ENCODE data around the gene LYL1. TPM values are rescaled to one million over a fixed set of nuclear protein-coding genes. Genes with fewer than 3 reads are reported as not detected.
A peak's percentile ranks its signal among the peaks of the same experiment; 100 is the strongest.

LYL1 gene
- total and polyA plus RNA-seq, 9 of the 15 experiments (the other 6 are each of a cell fraction or from before 2014, with no cell fraction given), result 1.3 to 266 (median 34.0) TPM

- H3K4me1 ChIP-seq (replicated peaks in 1 of 2; ENCODE audit: control insufficient read depth in 2 of 2, insufficient read depth in 2 of 2, low read length in 2 of 2), result peaks cover 34 to 76% of the 10 kb centered on the region in 2 experiments
- ATAC-seq (no peak), FAIRE-seq (no peak), DNase-seq (ENCODE audit: extremely low read depth in 1 of 4, low spot score in 3 of 4) (no peak)
- BruUV-seq (replicated peaks), result no TSS peak
- no peak overlapping the region for H3K4me3 ChIP-seq
- no peaks in the 10 kb centered on the region for H3K9me1 ChIP-seq (ENCODE audit: control insufficient read depth, insufficient read depth, low read length)
- H3K27ac ChIP-seq (ENCODE audit: extremely low read depth, low read depth, low read length), result no peak overlapping the region; the same call in 2 of the 3 replicates
- intact Hi-C loops (cut with micrococcal nuclease) (no loop called here), in situ Hi-C loops (cut with MboI) (no loop called here)
- ChIA-PET CTCF (ENCODE audit: low intra/inter-chr PET ratio) (interaction anchor here (0.6 kb wide), 1 partner anchor 185 kb away, joined by 3 read pairs; no protein-coding TSS in a partner anchor), POLR2A (interaction anchor here (1.0 to 1.1 kb wide), 2 partner anchors 11 to 72 kb away, joined by 3 to 4 read pairs; no protein-coding TSS in a partner anchor)
- H3K36me3 ChIP-seq (ENCODE audit: control insufficient read depth, insufficient read depth, low read length), result peaks cover 47% of the 10 kb centered on the region; the same call in 2 of the 3 replicates
- H3K9me3 ChIP-seq (replicated peaks; ENCODE audit: control insufficient read depth, insufficient read depth, low read depth, low read length), result no peaks in the 10 kb centered on the region
- peak overlapping the region in 1 of 2 experiments; percentile 81; a peak in 2 of 4 replicates for H3K9ac ChIP-seq (ENCODE audit: insufficient read depth in 1 of 2, low read depth in 2 of 2, low read length in 2 of 2)
- H3K4me2 ChIP-seq (ENCODE audit: insufficient read depth, low read length), result no peak overlapping the region
- TF ChIP-seq CBFA2T2 (conservative IDR thresholded peaks at IDR 0.05), result peak; percentile 56
- TF ChIP-seq, protein P1, sequence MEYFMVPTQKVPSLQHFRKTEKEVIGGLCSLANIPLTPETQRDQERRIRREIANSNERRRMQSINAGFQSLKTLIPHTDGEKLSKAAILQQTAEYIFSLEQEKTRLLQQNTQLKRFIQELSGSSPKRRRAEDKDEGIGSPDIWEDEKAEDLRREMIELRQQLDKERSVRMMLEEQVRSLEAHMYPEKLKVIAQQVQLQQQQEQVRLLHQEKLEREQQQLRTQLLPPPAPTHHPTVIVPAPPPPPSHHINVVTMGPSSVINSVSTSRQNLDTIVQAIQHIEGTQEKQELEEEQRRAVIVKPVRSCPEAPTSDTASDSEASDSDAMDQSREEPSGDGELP (CRISPR knock-in tag; IDR thresholded peaks at IDR 0.05; ENCODE audit: borderline replicate concordance), result peak; percentile 73; the same call in 1 of the 2 replicates
- TF ChIP-seq CBFA2T3 (IDR thresholded peaks at IDR 0.05), result peak; percentile 63
- TF ChIP-seq, protein P2, sequence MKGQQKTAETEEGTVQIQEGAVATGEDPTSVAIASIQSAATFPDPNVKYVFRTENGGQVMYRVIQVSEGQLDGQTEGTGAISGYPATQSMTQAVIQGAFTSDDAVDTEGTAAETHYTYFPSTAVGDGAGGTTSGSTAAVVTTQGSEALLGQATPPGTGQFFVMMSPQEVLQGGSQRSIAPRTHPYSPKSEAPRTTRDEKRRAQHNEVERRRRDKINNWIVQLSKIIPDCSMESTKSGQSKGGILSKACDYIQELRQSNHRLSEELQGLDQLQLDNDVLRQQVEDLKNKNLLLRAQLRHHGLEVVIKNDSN (CRISPR knock-in tag; IDR thresholded peaks at IDR 0.05), result 0 out of 2 replicates have a peak, but pooled peaks have one; percentile 20
- no peak for TF ChIP-seq BCOR (IDR thresholded peaks at IDR 0.05)
- no peaks in the 10 kb centered on the region for H3K27me3 ChIP-seq (ENCODE audit: control insufficient read depth in 2 of 2, insufficient read depth in 2 of 2, low read length in 2 of 2)
- H4K20me1 ChIP-seq (replicated peaks; ENCODE audit: control insufficient read depth, insufficient read depth, low read length), result no peaks in the 10 kb centered on the region
- no peak overlapping the region for H2AFZ ChIP-seq (ENCODE audit: low read depth, low read length)
- WGBS (ENCODE audit: insufficient coverage, low coverage, missing lambda C conversion rate), result 77% methylated on average over 11 of the region's 11 CpGs
- no peaks in the 10 kb centered on the region for H3K79me2 ChIP-seq (ENCODE audit: control insufficient read depth, insufficient read depth, low read length)
Measured at GRCh38 chr19:13077240-13077639, 25.4 kb downstream of the LYL1 start.

Measured in K562 (cell line).